Measurements from ENCODE around the gene ZNF532.

ZNF532 gene

GRCh38 chr18:58952858-58953257 is 88.2 kb downstream of the ZNF532 start:
- no peak for DNase-seq

- DNase-seq, result peak; percentile 45
These were observed 89.0 kb downstream of the ZNF532 start for GRCh38 chr18:58953627-58954026.

- DNase-seq, result no peak
These were observed 90.3 kb downstream of the ZNF532 start for GRCh38 chr18:58955001-58955400.

- DNase-seq, result no peak
These were observed 91.1 kb downstream of the ZNF532 start for GRCh38 chr18:58955738-58956137.

GRCh38 chr18:58958628-58959027 is 94.0 kb downstream of the ZNF532 start:
- no peak for DNase-seq

- no peak for DNase-seq
These were observed 95.8 kb downstream of the ZNF532 start for GRCh38 chr18:58960508-58960907.

- no peak for DNase-seq
These were observed 96.5 kb downstream of the ZNF532 start for GRCh38 chr18:58960946-58961722.

GRCh38 chr18:58962336-58962735 is 97.7 kb downstream of the ZNF532 start:
- no peak for DNase-seq

- DNase-seq, result no peak
These were observed 100.8 kb downstream of the ZNF532 start for GRCh38 chr18:58965291-58966004.

- no peak for DNase-seq
These were observed 101.5 kb downstream of the ZNF532 start for GRCh38 chr18:58966005-58966677.

- DNase-seq, result no peak
These were observed 102.0 kb downstream of the ZNF532 start for GRCh38 chr18:58966704-58967103.

GRCh38 chr18:58967751-58968254 is 103.1 kb downstream of the ZNF532 start:
- no peak for DNase-seq

GRCh38 chr18:58970943-58971790 is 106.5 kb downstream of the ZNF532 start:
- DNase-seq, result no peak

- DNase-seq, result no peak
These were observed 110.6 kb downstream of the ZNF532 start for GRCh38 chr18:58975296-58975695.

- DNase-seq, result no peak
These were observed 111.1 kb downstream of the ZNF532 start for GRCh38 chr18:58975781-58976180.

- DNase-seq, result no peak
These were observed 112.5 kb downstream of the ZNF532 start for GRCh38 chr18:58977223-58977622.

GRCh38 chr18:58977801-58978200 is 113.1 kb downstream of the ZNF532 start:
- no peak for DNase-seq

- no peak for DNase-seq
These were observed 114.2 kb downstream of the ZNF532 start for GRCh38 chr18:58978916-58979315.

GRCh38 chr18:58979615-58980014 is 114.9 kb downstream of the ZNF532 start:
- DNase-seq, result no peak

GRCh38 chr18:58980991-58981390 is 116.3 kb downstream of the ZNF532 start:
- no peak for DNase-seq

GRCh38 chr18:58983260-58984155 is 118.8 kb downstream of the ZNF532 start:
- DNase-seq, result no peak

GRCh38 chr18:58988600-58988999 is 123.9 kb downstream of the ZNF532 start:
- DNase-seq, result no peak
